HEK293 (cell line): ENCODE data around the gene CITED4.
A peak's percentile ranks its signal among the peaks of the same experiment; 100 is the strongest.

ENCODE experiments used
- CTCF ChIP-seq: fragments of 450-650 bp; formaldehyde crosslinking; IDR thresholded peaks from 2 replicates; pipeline ENCODE4 v1.5.1; 2016; ENCODE audit warnings: missing biosample characterization, missing genetic modification characterization
- PATZ1 ChIP-seq: fragments of 450-650 bp; formaldehyde crosslinking; IDR thresholded peaks from 2 replicates; pipeline ENCODE4 v1.5.1; 2016; ENCODE audit warnings: missing biosample characterization, missing genetic modification characterization
- YY1 ChIP-seq: fragments of 450-650 bp; formaldehyde crosslinking; IDR thresholded peaks from 2 replicates; pipeline ENCODE4 v1.5.1; 2018; ENCODE audit warnings: missing biosample characterization, missing genetic modification characterization
- ZNF335 ChIP-seq: fragments of 450-650 bp; formaldehyde crosslinking; conservative IDR thresholded peaks from 2 replicates; pipeline ENCODE4 v1.5.1; 2016; ENCODE audit warnings: missing biosample characterization, missing genetic modification characterization
- ZNF416 ChIP-seq: fragments of 450-650 bp; formaldehyde crosslinking; IDR thresholded peaks from 2 replicates; pipeline ENCODE4 v1.5.1; 2016; ENCODE audit warnings: missing biosample characterization, missing genetic modification characterization
- TF ChIP-seq, protein P1 (sequence below): fragments of 450-650 bp; formaldehyde crosslinking; conservative IDR thresholded peaks from 2 replicates; pipeline ENCODE4 v1.5.1; 2016; ENCODE audit warnings: low read depth, missing biosample characterization, missing genetic modification characterization

GRCh38 chr1:40877698-40878097 lies 15.5 kb upstream of the CITED4 start:
- TF ChIP-seq PATZ1 (peak; percentile 48; the same call in 1 of the 2 replicates), CTCF (no peak), YY1 (tag by site-specific recombination) (no peak), ZNF416 (tag by site-specific recombination) (no peak), ZNF335 (tag by site-specific recombination) (peak; percentile 71)
- TF ChIP-seq, protein P1, sequence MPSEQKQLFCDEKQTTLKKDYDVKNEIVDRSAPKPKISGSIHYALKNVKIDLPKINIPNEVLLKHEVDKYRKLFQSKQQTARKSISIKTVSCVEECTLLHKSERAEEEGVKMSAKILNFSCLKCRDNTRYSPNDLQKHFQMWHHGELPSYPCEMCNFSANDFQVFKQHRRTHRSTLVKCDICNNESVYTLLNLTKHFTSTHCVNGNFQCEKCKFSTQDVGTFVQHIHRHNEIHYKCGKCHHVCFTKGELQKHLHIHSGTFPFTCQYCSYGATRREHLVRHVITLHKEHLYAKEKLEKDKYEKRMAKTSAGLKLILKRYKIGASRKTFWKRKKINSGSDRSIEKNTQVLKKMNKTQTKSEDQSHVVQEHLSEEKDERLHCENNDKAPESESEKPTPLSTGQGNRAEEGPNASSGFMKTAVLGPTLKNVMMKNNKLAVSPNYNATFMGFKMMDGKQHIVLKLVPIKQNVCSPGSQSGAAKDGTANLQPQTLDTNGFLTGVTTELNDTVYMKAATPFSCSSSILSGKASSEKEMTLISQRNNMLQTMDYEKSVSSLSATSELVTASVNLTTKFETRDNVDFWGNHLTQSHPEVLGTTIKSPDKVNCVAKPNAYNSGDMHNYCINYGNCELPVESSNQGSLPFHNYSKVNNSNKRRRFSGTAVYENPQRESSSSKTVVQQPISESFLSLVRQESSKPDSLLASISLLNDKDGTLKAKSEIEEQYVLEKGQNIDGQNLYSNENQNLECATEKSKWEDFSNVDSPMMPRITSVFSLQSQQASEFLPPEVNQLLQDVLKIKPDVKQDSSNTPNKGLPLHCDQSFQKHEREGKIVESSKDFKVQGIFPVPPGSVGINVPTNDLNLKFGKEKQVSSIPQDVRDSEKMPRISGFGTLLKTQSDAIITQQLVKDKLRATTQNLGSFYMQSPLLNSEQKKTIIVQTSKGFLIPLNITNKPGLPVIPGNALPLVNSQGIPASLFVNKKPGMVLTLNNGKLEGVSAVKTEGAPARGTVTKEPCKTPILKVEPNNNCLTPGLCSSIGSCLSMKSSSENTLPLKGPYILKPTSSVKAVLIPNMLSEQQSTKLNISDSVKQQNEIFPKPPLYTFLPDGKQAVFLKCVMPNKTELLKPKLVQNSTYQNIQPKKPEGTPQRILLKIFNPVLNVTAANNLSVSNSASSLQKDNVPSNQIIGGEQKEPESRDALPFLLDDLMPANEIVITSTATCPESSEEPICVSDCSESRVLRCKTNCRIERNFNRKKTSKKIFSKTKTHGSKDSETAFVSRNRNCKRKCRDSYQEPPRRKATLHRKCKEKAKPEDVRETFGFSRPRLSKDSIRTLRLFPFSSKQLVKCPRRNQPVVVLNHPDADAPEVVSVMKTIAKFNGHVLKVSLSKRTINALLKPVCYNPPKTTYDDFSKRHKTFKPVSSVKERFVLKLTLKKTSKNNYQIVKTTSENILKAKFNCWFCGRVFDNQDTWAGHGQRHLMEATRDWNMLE, result no peak
